HG03025 (cell line): ENCODE data around the gene RTN4RL2.

ENCODE experiments used
- ATAC-seq: cut with Tn5 transposase; IDR thresholded peaks from one replicate; pipeline ENCODE4 v1.9.1; 2021; ENCODE audit warnings: mild to moderate bottlenecking, moderate library complexity; ENCODE audit not compliant: unreplicated experiment, low FRiP score

RTN4RL2 gene

DNA sequence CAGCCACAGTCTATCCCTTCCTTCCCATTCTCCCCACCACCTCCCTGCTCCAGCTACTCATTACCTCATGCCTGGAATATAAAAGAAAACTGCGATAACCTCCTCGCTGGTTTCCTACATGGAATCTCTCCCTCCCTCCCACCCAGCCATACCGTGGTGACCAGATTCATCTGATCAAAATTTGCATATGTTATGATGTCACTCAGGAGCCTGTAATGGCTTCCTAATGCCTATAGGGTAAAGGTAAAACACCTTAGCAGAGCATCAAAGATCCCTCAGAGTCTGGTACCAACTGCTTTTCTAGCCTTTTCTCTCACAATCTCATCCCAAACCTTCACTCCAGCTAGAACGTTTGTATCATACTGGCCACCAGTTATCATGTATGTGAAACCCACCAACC lies 19.6 kb downstream of the RTN4RL2 start:
- no peak for ATAC-seq

GRCh38 chr11:57480409-57481137 lies 20.2 kb downstream of the RTN4RL2 start:
- ATAC-seq = no peak

DNA sequence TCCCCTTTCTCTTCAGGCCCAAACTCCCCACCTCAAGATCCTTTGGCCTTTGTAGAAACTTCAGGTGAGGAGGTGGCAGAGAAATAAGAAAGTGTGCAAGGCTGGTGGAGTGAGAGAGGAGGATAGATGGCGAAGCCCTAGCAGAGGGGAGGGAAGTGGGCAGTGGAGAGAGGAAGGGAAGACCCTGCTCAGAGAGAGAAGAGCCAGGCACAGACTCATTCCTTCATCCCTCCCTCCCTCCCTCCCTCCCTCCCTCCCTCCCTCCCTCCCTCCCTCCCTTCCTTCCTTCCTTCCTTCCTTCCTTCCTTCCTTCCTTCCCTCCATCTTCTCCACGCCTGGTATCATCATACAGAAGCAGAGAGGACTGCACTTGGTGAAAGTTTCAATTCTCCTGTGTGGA lies 21.0 kb downstream of the RTN4RL2 start:
- ATAC-seq = no peak

- no peak for ATAC-seq
Measured at GRCh38 chr11:57481915-57482781, 21.8 kb downstream of the RTN4RL2 start.

- ATAC-seq = no peak
Measured at GRCh38 chr11:57482782-57483561, 22.6 kb downstream of the RTN4RL2 start.

DNA sequence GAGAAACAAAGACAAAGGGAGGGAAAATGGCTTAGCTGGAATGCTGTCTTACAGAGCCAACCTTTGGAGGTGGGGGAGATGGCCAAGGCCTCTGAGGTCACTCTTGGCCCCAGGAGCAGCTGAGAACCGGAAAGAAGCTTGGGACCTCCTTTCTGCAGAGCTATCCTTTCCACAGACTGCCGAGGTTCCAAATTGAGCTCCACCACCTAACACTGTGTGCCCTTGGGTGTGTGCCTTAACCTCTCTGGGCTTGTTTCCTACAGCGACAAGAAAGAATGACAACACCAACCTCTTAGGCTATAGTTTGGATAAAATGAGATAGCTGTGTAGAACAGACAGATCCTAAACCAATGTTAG lies 23.2 kb downstream of the RTN4RL2 start:
- no peak for ATAC-seq

DNA sequence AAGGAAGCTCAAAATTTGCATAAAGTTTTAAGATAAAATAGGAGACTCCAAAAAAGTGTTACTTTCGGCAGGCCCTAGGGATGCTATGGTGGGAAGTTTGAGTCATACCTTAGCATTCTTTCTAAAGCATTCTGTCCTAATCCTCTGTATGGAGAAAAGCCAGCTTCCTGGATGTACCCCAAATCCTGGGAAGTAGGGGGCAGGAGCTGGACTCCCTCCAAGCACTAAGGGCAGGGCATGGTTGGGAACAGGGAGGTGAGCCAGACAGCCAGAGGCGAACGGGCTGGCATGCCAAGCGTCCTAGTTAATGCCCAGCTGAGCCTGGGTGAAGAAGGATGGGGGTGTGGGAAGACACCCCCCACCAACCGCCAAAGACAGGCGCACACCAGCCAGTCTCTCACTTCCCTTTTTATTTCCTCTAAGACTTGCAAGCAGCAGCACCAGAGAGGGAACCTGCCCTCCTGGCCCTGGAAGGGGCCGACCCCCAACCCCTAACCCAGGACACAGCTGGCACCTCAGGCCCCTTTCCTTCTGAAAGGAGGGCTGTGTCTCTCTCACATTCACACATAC lies 23.9 kb downstream of the RTN4RL2 start:
- ATAC-seq = peak; percentile 52

DNA sequence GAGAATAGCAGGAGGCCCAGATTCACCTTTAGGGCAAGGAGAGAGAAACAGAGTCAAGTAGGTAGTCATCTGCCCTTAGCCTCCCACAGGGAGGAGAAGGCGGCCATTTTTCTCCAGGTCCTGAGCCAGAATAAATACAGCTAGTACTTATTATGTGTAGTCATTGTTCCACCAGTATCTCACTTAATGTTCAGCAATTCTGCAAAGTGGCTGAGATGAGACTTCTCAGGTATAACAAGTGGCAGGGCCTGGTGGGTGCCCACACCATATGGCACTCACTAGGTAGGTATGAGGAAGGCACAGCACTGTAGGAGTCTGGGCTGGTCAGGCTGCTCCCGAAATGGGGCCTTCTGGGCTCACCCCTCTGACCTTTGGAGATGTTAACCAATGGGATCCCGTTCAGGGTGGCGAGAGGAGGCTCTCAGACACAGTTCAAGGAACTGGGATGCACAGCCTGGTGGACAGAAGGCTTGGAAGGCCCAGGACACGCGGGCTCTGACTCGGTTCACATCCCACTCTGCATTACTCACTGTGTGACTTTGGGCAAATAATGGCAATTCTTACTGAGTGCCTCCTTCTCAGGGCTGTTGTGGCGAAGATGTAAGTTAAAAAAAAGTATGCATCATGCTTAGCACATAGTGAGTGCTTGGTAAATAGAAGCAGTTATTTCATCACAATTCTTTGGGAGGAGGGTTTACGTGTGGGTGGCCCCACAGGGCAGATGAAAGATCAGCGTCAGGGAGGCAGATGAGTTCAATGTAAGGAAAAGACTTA lies 25.1 kb downstream of the RTN4RL2 start:
- ATAC-seq = no peak

GRCh38 chr11:57487021-57487778 lies 26.9 kb downstream of the RTN4RL2 start:
- no peak for ATAC-seq

GRCh38 chr11:57487920-57488659 lies 27.8 kb downstream of the RTN4RL2 start:
- no peak for ATAC-seq

DNA sequence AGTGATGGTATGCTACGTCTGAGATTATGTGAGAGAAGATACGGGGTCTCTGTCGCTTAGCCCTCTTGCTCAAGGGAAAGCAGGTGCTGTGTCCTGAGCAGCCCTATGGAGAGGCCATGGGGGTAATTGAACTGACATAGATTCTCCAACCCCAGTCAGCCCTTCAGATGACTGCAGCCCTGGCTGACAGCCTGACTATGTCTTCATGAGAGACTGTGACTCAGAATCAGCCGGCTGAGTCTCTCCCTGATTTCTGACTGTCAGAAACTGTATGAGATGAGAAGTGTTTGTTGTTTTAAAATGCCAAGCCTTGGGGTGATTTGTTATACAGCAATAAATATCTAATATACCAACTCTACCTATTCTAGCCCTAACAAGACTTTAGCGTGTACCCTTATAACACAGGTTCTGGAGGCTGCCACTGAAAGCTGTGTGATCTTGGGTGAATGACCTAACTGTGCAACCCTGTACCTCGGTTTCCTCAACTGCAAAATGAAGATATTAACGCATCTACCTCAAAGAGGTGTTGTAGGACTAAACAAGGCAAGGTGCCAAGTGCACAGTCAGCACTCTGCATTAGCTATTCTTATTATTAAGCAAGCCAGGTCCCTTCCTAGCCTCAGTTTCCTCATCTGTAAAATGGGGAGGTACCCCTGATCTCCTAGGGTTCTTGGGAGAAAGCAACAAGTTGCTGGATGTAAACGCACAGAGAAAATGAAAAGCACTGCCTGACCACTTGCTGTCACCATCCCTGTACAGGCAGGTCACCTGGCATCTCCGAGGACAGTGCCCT lies 30.3 kb downstream of the RTN4RL2 start:
- ATAC-seq = no peak

DNA sequence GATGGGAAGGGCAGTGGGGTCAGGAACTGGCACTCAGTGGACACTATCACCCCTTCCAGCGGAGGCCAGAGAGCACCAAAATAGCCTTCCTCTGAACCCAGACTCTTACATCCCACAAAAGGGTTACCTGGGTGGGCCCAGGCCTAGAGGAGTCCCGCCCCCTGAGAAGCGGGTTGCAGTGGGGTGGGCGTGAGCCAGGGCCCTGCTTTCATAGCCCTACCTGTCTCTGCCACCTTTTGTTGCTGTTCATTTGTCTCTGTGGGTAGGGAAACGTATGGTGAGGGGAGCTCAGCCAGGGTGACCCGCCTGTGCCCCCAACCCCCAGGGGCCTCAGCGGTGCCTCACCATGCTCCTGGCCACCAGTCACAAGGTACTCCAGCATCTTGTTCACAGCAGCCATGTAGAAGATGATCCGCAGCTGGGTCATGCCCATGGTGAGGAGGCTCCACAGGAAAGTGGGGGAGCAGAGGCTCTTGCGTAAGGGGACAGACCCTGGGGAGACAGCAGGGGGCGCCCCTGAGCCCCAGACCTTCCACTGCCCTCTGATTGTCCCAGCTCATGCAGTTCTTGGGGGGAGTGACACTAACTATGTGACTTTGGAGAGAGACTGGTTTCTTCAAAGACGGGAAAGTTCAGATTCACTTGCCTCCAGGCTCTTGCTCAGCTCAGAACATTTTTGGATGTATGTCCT lies 31.2 kb downstream of the RTN4RL2 start:
- no peak for ATAC-seq

GRCh38 chr11:57493507-57494503 lies 33.5 kb downstream of the RTN4RL2 start:
- peak; percentile 69 for ATAC-seq

- no peak for ATAC-seq
Measured at GRCh38 chr11:57496109-57496820, 35.9 kb downstream of the RTN4RL2 start.
